HepG2 (cell line): Measurements from ENCODE around the gene TIRAP.

Experiments
- GTF2F1 ChIP-seq: fragments of 150-350 bp; IDR thresholded peaks from 2 replicates; pipeline ENCODE4 v1.6.1; 2014; ENCODE audit warnings: low read length
- NFRKB ChIP-seq: fragments of 450-650 bp; IDR thresholded peaks from 2 replicates; pipeline ENCODE4 v1.6.1; 2017
- POGZ ChIP-seq: sonication (generic); formaldehyde crosslinking; IDR thresholded peaks from 2 replicates; pipeline ENCODE4 v1.4.0; 2020; ENCODE audit warnings: mild to moderate bottlenecking, missing genetic modification reagents
- RAD51 ChIP-seq: fragments of 450-650 bp; IDR thresholded peaks from 2 replicates; pipeline ENCODE4 v1.6.1; 2016; ENCODE audit warnings: borderline replicate concordance
- RXRA ChIP-seq: sonication (generic); formaldehyde crosslinking; IDR thresholded peaks from 2 replicates; pipeline ENCODE4 v1.5.1; 2020; ENCODE audit warnings: missing genetic modification reagents
- ZNF451 ChIP-seq: sonication (generic); formaldehyde crosslinking; IDR thresholded peaks from 2 replicates; pipeline ENCODE4 v1.5.0; 2020; ENCODE audit warnings: mild to moderate bottlenecking, missing genetic modification reagents
- ZNF557 ChIP-seq: sonication (generic); formaldehyde crosslinking; IDR thresholded peaks from 2 replicates; pipeline ENCODE4 v1.4.0; 2020; ENCODE audit warnings: missing genetic modification reagents
- ZNF772 ChIP-seq: sonication (generic); formaldehyde crosslinking; IDR thresholded peaks from 2 replicates; pipeline ENCODE4 v1.5.0; 2020; ENCODE audit warnings: mild to moderate bottlenecking, missing genetic modification reagents
- TF ChIP-seq, protein P1 (sequence below): sonication (generic); formaldehyde crosslinking; IDR thresholded peaks from 2 replicates; pipeline ENCODE4 v1.4.0; 2020; ENCODE audit warnings: mild to moderate bottlenecking, missing genetic modification reagents

DNA sequence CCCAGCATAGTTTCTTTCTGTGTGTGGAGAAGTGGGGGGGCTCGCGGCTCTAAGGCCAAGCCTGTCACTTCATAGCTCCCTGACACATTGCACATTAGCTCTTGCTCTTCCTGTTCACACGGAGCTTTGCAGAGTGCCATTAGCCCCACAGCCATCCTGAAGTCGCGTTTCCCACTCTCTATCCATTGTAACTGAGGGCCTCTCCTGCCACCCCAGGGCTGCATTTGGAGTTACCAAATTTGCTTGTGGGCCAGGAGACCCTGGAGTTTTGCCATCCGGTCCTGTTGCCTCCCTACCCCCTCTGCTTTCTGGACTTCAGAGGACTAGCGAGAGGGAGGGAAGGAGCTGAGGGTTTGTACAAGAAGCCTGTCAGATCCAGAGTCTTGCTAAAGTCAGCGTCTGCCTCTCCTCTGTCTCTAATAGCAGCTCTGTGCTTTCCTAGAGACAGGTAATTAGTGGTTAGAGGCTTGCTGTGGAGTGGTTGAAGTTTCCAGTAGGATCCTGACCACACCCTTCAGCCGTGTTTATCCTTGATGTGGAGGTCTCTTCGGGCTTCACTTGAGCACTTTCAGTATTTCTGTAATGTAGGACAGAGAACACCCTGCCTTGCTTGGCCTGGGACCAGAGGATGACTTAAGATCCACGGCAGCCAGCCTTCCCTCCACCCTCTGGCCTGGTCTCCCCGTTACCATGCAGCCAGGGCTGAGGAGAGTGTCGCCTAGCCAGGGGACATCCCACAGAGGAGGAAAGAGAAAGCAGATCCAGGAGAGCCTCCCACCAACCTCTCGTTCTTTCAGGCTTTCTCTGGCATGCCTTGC, 35.1 kb downstream of the TIRAP start:
- no peak for TF ChIP-seq RXRA (CRISPR knock-in tag)
- no peak for TF ChIP-seq RAD51
- TF ChIP-seq, protein P1, sequence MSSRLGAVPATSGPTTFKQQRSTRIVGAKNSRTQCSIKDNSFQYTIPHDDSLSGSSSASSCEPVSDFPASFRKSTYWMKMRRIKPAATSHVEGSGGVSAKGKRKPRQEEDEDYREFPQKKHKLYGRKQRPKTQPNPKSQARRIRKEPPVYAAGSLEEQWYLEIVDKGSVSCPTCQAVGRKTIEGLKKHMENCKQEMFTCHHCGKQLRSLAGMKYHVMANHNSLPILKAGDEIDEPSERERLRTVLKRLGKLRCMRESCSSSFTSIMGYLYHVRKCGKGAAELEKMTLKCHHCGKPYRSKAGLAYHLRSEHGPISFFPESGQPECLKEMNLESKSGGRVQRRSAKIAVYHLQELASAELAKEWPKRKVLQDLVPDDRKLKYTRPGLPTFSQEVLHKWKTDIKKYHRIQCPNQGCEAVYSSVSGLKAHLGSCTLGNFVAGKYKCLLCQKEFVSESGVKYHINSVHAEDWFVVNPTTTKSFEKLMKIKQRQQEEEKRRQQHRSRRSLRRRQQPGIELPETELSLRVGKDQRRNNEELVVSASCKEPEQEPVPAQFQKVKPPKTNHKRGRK (CRISPR knock-in tag) = no peak
- TF ChIP-seq ZNF772 (CRISPR knock-in tag) = no peak
- TF ChIP-seq NFRKB = no peak
- no peak for TF ChIP-seq POGZ (CRISPR knock-in tag)
- TF ChIP-seq GTF2F1 = no peak
- no peak for TF ChIP-seq ZNF557 (CRISPR knock-in tag)
- no peak for TF ChIP-seq ZNF451 (CRISPR knock-in tag)
